RPMI8226 (cell line): ENCODE data around the gene CTAG2.
"Not testable (repeated sequence)": the region's sequence is repeated elsewhere in the genome, so short reads cannot be mapped to it uniquely, and the experiment has no call there.

Source experiments
- DNase-seq: peaks from one replicate; pipeline ENCODE4 v3.0.0-alpha.2; 2015

Gene CTAG2

DNA sequence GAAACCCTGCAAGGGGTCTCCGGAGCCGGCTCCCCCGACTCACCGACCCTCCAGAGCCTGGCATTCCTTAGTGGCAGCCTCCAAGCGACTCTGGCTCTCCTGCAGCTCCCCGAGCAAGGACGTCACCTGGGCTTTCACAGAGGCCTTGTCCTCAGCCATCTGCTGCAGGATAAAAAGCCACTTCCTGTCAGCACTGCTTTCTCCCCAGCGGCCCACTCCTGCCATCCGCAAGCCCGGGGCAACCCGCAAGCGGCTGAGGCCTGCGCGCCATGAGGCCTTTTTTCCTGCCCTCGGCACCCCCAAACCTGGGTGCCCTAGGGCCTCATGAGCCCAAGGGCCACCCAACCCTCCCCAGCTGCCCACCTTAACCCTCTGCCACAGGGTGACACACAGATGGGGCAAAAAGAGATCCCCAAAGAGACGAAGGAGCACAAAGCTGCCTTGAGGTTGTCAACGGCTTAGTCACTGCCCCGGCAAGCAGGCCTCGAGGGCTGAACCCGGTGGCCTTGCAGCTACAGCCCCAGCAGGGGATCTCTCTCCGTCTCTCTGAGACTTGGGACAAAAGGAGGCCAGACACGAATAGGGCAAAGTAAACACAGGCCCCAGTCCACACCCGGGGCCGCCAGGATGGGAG lies 7.5 kb downstream of the CTAG2 start:
- not testable (repeated sequence) for DNase-seq

GRCh38 chrX:154643708-154644107 lies 9.7 kb downstream of the CTAG2 start:
- not testable (repeated sequence) for DNase-seq

GRCh38 chrX:154641740-154642139 lies 11.6 kb downstream of the CTAG2 start:
- DNase-seq: not testable (repeated sequence)

DNA sequence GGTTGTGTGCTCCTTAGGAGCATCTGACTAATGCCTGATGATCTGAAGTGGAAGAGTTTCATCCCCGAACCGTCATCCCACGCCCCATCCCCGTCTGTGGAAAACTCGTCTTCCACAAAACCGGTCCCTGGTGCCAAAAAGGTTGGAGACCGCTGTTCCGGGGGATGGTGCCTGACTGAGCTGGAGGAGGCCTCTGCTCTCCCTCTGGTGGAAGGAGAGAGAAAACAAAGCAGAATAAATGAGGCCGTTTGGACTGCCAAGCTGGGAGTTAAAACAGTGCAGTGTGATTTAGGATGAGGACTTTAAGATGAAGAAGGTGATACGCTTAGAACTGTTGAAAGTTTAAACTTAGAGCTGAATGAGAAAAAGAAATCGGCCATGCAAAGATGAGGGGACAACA lies 19.7 kb downstream of the CTAG2 start:
- DNase-seq: not testable (repeated sequence)

- not testable (repeated sequence) for DNase-seq
Measured at GRCh38 chrX:154630949-154631348, 22.4 kb downstream of the CTAG2 start.

GRCh38 chrX:154628960-154629359 lies 24.4 kb downstream of the CTAG2 start:
- not testable (repeated sequence) for DNase-seq

GRCh38 chrX:154620767-154621414 lies 32.5 kb downstream of the CTAG2 start:
- not testable (repeated sequence) for DNase-seq

GRCh38 chrX:154619182-154619581 lies 34.2 kb downstream of the CTAG2 start, which contains the start of gene CTAG1B:
TSS of gene CTAG1B (minus strand) at chrX:154619282. CDS start at chrX:154619218, 64 bp downstream.
- not testable (repeated sequence) for DNase-seq

DNA sequence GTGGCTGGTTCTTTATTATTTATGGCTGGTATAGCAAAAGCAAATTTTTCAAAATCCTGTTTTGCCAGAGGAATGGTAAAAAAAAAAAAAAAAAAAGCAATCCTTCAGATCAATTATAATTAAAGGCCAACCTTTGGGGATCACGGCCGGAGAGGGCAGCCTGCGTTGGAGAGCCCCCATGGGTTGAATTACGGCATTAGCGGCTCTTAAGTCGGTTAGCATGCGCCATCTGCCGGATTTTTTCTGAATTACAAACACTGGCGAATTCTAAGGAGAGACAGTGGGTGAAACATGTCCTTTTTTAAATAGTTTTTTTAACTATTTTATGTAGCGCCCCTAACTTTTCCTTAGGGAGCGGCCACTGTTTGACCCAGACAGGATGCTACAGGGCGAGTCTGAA lies 39.8 kb downstream of the CTAG2 start:
- not testable (repeated sequence) for DNase-seq

DNA sequence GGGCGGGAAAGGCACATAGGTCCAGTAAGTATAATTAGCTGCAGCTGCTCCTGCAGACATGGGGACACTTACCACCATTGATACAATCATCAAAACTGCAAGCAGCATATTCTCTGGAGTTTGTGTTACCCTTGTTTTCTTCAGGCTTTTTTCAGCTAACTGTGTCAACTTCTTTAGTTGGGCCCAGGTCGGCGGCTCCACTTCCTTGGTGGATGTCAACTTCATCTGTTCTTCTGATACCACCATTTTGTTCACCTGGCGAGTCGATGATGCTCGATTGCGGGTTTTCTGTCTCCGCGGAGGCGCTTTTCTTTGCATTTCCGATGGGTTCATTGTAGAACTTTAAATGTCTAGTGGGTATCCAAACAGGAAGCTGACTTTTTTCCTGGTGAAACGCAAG lies 42.2 kb downstream of the CTAG2 start:
- not testable (repeated sequence) for DNase-seq

DNA sequence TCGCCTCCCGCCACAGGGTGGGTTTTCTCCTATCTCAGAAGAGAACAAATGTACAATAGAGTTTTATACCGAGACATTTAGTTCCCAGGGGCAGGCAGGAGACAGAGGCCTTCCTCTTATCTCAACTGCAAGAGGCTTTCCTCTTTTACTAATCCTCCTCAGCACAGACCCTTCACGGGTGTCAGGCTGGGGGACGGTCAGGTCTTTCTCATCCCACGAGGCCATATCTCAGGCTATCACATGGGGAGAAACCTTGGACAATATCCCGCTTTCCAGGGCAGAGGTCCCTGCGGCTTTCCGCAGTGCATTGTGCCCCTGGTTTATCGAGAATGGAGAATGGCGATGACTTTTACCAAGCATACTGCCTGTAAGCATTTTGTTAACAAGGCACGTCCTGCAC lies 44.6 kb downstream of the CTAG2 start:
- DNase-seq: not testable (repeated sequence)

- DNase-seq: not testable (repeated sequence)
Measured at GRCh38 chrX:154607976-154608375, 45.4 kb downstream of the CTAG2 start.

DNA sequence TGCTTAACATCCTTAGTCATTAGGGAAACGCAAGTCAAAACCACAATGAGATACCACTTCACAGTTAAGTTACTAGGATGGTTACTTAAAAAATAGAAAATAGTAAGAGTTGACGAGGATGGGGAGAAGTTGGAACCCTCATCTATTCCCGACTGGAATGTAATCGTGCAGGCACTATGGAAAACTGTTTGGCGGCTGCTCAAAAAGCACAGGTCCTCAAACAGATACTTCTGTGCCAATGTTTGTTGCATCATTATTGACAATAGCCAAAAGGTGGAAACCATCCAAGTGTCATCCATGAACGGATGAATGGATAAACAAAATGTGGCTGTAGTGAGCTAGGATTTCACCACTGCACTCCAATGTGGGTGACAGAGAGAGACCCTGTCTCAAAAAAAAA lies 46.0 kb downstream of the CTAG2 start:
- no peak for DNase-seq

GRCh38 chrX:154605566-154605965 lies 47.8 kb downstream of the CTAG2 start:
- no peak for DNase-seq

GRCh38 chrX:154603438-154604430 lies 49.6 kb downstream of the CTAG2 start:
- no peak for DNase-seq

DNA sequence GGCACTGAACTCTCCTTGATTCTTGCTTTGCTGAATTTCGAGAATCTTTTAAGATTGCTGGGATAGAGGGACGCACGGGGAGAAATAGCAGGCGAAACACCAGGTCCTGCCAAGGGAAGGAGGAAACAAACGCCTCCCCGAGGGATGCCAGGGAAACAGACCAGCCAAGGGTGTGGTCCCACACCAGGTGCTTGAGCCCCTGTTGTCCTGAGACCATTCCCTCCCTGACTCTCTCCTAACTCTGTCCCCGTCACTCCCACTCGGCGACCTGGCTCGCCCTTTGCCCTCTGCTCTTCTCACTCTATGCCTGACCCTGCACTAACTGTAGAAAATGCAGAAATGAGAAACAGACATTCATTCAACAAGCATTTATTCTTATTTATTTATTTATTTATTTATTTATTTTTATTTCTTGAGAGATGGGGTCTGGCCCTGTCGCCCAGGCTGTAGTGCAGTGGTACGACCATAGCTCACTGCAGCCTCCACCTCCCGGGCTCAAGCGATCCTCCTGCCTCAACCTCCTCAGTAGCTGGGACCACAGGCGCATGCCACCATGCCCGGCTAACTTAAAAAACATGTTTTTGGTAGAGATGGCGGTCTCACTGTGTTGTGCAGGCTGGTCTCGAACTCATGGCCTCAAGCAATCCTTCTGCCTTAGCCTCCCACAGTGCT lies 50.5 kb downstream of the CTAG2 start:
- DNase-seq: no peak

- DNase-seq: no peak
Measured at GRCh38 chrX:154602226-154602625, 51.2 kb downstream of the CTAG2 start.
